Urinary bladder (tissue), 4 donors: ENCODE data around the gene NDUFV3. TPM values are rescaled to one million over a fixed set of nuclear protein-coding genes. Genes with fewer than 3 reads are reported as not detected.

Experiments
- DNase-seq: peaks from one replicate; pipeline ENCODE4 v3.0.0-alpha.2; 2015; ENCODE audit errors: extremely low spot score
- H3K27ac ChIP-seq: one replicate; pipeline ENCODE4 v1.5.1; 2013; ENCODE audit warnings: low read depth, mild to moderate bottlenecking, moderate library complexity
- H3K36me3 ChIP-seq: one replicate; pipeline ENCODE4 v1.6.1; 2013; ENCODE audit warnings: mild to moderate bottlenecking, moderate library complexity; ENCODE audit not compliant: insufficient read depth
- H3K4me1 ChIP-seq: one replicate; pipeline ENCODE4 v1.6.1; 2013; ENCODE audit warnings: mild to moderate bottlenecking, moderate library complexity; ENCODE audit not compliant: insufficient read depth
- H3K4me3 ChIP-seq: one replicate; pipeline ENCODE4 v1.5.1; 2013; ENCODE audit warnings: low read depth, low read length
- WGBS: extraction: QIAGEN DNeasy Blood & Tissue Kit; methylation state at CpG from one replicate; pipeline ENCODE4 v1.1.7; 2013; 5-methylcytosine and 5-hydroxymethylcytosine counted together
- polyA plus RNA-seq: library from polyadenylated mRNA; stranded (reverse); fragments of 200-250 nt; gene quantifications from one replicate; pipeline ENCODE4 v1.2.3, GENCODE V29; 2013
- total RNA-seq: library from RNA; depleted of rRNA; stranded (reverse); fragments of >200 nt; gene quantifications from one replicate; pipeline ENCODE4 v1.2.3, GENCODE V29; 2014
- donor health status: healthy with polysubstance abuse.
- donor health status: healthy.

Gene NDUFV3
- total and polyA plus RNA-seq, 2 donors = 30.5 to 48.1 TPM

- no peak for DNase-seq
- no peak overlapping the region for H3K27ac ChIP-seq
- 94% methylated on average over 19 of the region's 19 CpGs for WGBS
- H3K4me3 ChIP-seq = no peak overlapping the region
- H3K36me3 ChIP-seq = peaks cover 5% of the 10 kb centered on the region
- H3K4me1 ChIP-seq = no peaks in the 10 kb centered on the region
Measured at GRCh38 chr21:42851812-42852665, 41.1 kb upstream of the NDUFV3 start.

GRCh38 chr21:42852925-42853570, 40.1 kb upstream of the NDUFV3 start:
- H3K4me3 ChIP-seq = no peak overlapping the region
- H3K36me3 ChIP-seq = peaks cover 5% of the 10 kb centered on the region
- H3K4me1 ChIP-seq = no peaks in the 10 kb centered on the region
- no peak overlapping the region for H3K27ac ChIP-seq
- no peak for DNase-seq
- 96% methylated on average over 20 of the region's 20 CpGs for WGBS

- DNase-seq = no peak
- Histone ChIP-seq H3K27ac (no peak overlapping the region), H3K36me3 (peaks cover 5% of the 10 kb centered on the region), H3K4me3 (no peak overlapping the region), H3K4me1 (no peaks in the 10 kb centered on the region)
- WGBS = 94% methylated on average over 20 of the region's 20 CpGs
Measured at GRCh38 chr21:42853621-42854020, 39.5 kb upstream of the NDUFV3 start.

GRCh38 chr21:42854246-42855010, 38.7 kb upstream of the NDUFV3 start:
- 95% methylated on average over 28 of the region's 28 CpGs for WGBS
- Histone ChIP-seq H3K4me1 (no peaks in the 10 kb centered on the region), H3K27ac (no peak overlapping the region), H3K36me3 (peaks cover 5% of the 10 kb centered on the region), H3K4me3 (no peak overlapping the region)
- DNase-seq = no peak

- H3K27ac ChIP-seq = no peak overlapping the region
- DNase-seq = no peak
- WGBS = 87% methylated on average over 19 of the region's 19 CpGs
- H3K4me3 ChIP-seq = no peak overlapping the region
- no peaks in the 10 kb centered on the region for H3K4me1 ChIP-seq
- peaks cover 5% of the 10 kb centered on the region for H3K36me3 ChIP-seq
Measured at GRCh38 chr21:42855171-42855936, 37.8 kb upstream of the NDUFV3 start.

GRCh38 chr21:42855937-42856335, 37.2 kb upstream of the NDUFV3 start:
- no peak for DNase-seq
- Histone ChIP-seq H3K27ac (no peak overlapping the region), H3K36me3 (peaks cover 5% of the 10 kb centered on the region), H3K4me1 (no peaks in the 10 kb centered on the region), H3K4me3 (no peak overlapping the region)
- WGBS = 89% methylated on average over 18 of the region's 18 CpGs

GRCh38 chr21:42857216-42857615, 35.9 kb upstream of the NDUFV3 start:
- Histone ChIP-seq H3K27ac (no peak overlapping the region), H3K4me3 (no peak overlapping the region), H3K36me3 (peaks cover 5% of the 10 kb centered on the region), H3K4me1 (no peaks in the 10 kb centered on the region)
- WGBS = 93% methylated on average over 11 of the region's 11 CpGs
- DNase-seq = no peak

GRCh38 chr21:42858185-42858847, 34.8 kb upstream of the NDUFV3 start:
- WGBS = 88% methylated on average over 19 of the region's 19 CpGs
- Histone ChIP-seq H3K36me3 (peaks cover 3% of the 10 kb centered on the region), H3K4me3 (no peak overlapping the region), H3K4me1 (no peaks in the 10 kb centered on the region), H3K27ac (no peak overlapping the region)
- DNase-seq = no peak

- no peak overlapping the region for H3K27ac ChIP-seq
- 94% methylated on average over 34 of the region's 34 CpGs for WGBS
- no peak for DNase-seq
- H3K36me3 ChIP-seq = peaks cover 3% of the 10 kb centered on the region
- no peak overlapping the region for H3K4me3 ChIP-seq
- H3K4me1 ChIP-seq = no peaks in the 10 kb centered on the region
Measured at GRCh38 chr21:42858957-42859890, 33.9 kb upstream of the NDUFV3 start.

GRCh38 chr21:42859891-42860230, 33.2 kb upstream of the NDUFV3 start:
- Histone ChIP-seq H3K36me3 (peaks cover 3% of the 10 kb centered on the region), H3K4me3 (no peak overlapping the region), H3K4me1 (no peaks in the 10 kb centered on the region), H3K27ac (no peak overlapping the region)
- WGBS = 97% methylated on average over 6 of the region's 6 CpGs
- DNase-seq = no peak

GRCh38 chr21:42860345-42860744, 32.8 kb upstream of the NDUFV3 start:
- H3K36me3 ChIP-seq = peaks cover 2% of the 10 kb centered on the region
- DNase-seq = no peak
- no peaks in the 10 kb centered on the region for H3K4me1 ChIP-seq
- no peak overlapping the region for H3K27ac ChIP-seq
- no peak overlapping the region for H3K4me3 ChIP-seq
- 93% methylated on average over 17 of the region's 17 CpGs for WGBS

- 84% methylated on average over 10 of the region's 10 CpGs for WGBS
- Histone ChIP-seq H3K27ac (no peak overlapping the region), H3K4me1 (no peaks in the 10 kb centered on the region), H3K4me3 (no peak overlapping the region), H3K36me3 (no peaks in the 10 kb centered on the region)
- no peak for DNase-seq
Measured at GRCh38 chr21:42861311-42861847, 31.7 kb upstream of the NDUFV3 start.
